Naive B cell (primary cell): ENCODE data around the gene CAPN5. TPM values are rescaled to one million over a fixed set of nuclear protein-coding genes. Genes with fewer than 3 reads are reported as not detected.

Experiments used
- ATAC-seq, 2 donors: fragments of 150-1000 bp; cut with Tn5 transposase; 2 replicates each; pipeline ENCODE4 v1.10.0; 2021; ENCODE audit warnings: low read depth in 2 of 2, mild to moderate bottlenecking in 2 of 2, moderate library complexity in 2 of 2
- DNase-seq: peaks from one replicate; pipeline ENCODE4 v3.0.0; 2022
- H3K27ac Mint-ChIP-seq, 6 donors: one replicate each; pipeline ENCODE4 v1.8.0; 2020 to 2022; ENCODE audit warnings: mild to moderate bottlenecking in 6 of 6, mixed read lengths in 6 of 6, moderate library complexity in 5 of 6, inconsistent platforms in 2 of 6
- H3K27me3 Mint-ChIP-seq, 3 donors: one replicate each; pipeline ENCODE4 v1.8.0; 2021 to 2022; ENCODE audit warnings: mixed read lengths in 3 of 3, mild to moderate bottlenecking in 1 of 3
- H3K36me3 Mint-ChIP-seq, 2 donors: one replicate each; pipeline ENCODE4 v1.8.0; 2020 to 2022; ENCODE audit warnings: mixed read lengths in 2 of 2, inconsistent platforms in 1 of 2, mild to moderate bottlenecking in 1 of 2
- H3K4me1 Mint-ChIP-seq, 3 donors: one replicate each; pipeline ENCODE4 v1.8.0; 2020 to 2022; ENCODE audit warnings: mixed read lengths in 3 of 3, inconsistent platforms in 1 of 3, mild to moderate bottlenecking in 1 of 3, moderate library complexity in 1 of 3
- H3K4me3 Mint-ChIP-seq, 8 donors: one replicate each; pipeline ENCODE4 v1.8.0; 2020 to 2022; ENCODE audit warnings: mild to moderate bottlenecking in 8 of 8, mixed read lengths in 8 of 8, moderate library complexity in 8 of 8, inconsistent platforms in 2 of 8
- H3K9me3 Mint-ChIP-seq, 7 donors: one replicate each; pipeline ENCODE4 v1.8.0; 2020 to 2022; ENCODE audit warnings: mixed read lengths in 7 of 7, mild to moderate bottlenecking in 5 of 7, inconsistent platforms in 2 of 7, moderate library complexity in 1 of 7
- polyA plus RNA-seq, 6 donors: library from polyadenylated mRNA; unstranded; fragments of 300-500 nt; fragmentation: Illumina TruSeq; gene quantifications; one replicate each; pipeline ENCODE4 v1.2.3, GENCODE V29; 2021; ENCODE audit warnings: low read depth in 6 of 6

The CAPN5 gene
- polyA plus RNA-seq, 6 donors from 2014 or later: 0.33 to 0.87 TPM; not detected in 4

DNA sequence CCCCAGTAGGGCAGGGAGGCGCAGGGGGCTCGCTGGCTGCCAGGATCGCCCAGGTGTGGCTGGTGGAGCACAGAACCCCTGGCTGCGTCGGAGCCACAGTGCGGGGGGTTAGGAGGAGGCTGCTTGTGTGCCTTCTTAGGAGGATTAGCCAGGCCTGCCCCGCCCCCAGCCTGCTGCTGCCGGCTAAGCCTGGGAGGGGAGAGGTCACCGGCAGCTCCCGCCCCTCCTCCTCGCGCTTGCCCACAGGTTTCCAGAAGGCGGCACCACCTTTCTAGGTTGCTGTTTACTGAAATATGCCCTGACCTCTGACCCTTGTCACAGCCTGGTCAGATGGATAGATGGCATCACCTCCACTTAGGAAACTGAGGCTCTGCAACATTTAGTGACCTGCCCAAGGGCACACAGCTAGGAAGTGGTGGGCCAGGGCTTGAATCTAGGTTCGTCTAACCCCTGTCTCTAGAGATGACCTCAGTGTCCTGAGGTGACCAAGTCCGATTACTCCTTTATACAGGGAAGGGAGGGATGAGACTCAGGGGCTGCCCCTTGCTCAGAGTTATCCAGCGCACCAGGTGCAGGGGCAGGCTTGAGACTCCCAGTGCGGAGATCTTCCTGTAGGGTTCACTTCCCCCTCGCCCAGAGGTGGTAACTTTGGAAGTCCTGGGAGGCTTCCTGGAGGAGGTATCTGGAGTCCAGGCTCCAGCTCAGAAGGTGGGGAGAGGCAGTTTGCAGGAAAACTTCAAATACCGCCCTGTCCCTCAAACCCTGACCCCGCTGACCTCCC is 105.3 kb downstream of the CAPN5 start:
- DNase-seq: no peak
- Mint-ChIP-seq H3K4me3 (no peak overlapping the region), H3K9me3 (no peaks in the 10 kb centered on the region), H3K4me1 (peaks cover 15 to 20% (median 16%) of the 10 kb centered on the region in 3 donors), H3K27me3 (no peaks in the 10 kb centered on the region), H3K36me3 (no peaks in the 10 kb centered on the region), H3K27ac (no peak overlapping the region)
- no peak for ATAC-seq

DNA sequence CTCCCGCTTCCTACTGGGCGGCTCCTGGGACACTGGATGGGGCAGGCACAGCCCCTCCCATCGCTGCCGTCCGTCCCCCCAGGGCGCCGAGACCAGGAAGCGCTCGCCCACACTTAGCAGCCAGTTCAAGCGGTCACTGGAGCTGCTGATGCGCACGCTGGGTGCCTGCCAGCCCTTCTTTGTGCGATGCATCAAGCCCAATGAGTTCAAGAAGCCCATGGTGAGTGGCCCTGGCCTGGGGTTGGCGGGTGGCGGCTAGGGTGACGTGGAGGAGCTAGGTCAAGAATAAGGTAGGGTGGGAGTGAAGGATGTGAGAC is 105.9 kb downstream of the CAPN5 start:
- H3K36me3 Mint-ChIP-seq: no peaks in the 10 kb centered on the region
- no peak overlapping the region for H3K27ac Mint-ChIP-seq
- DNase-seq (no peak), ATAC-seq (no peak)
- peaks cover 15 to 20% (median 16%) of the 10 kb centered on the region in 3 donors for H3K4me1 Mint-ChIP-seq
- H3K27me3 Mint-ChIP-seq: no peaks in the 10 kb centered on the region
- H3K4me3 Mint-ChIP-seq: no peak overlapping the region
- H3K9me3 Mint-ChIP-seq: no peaks in the 10 kb centered on the region

DNA sequence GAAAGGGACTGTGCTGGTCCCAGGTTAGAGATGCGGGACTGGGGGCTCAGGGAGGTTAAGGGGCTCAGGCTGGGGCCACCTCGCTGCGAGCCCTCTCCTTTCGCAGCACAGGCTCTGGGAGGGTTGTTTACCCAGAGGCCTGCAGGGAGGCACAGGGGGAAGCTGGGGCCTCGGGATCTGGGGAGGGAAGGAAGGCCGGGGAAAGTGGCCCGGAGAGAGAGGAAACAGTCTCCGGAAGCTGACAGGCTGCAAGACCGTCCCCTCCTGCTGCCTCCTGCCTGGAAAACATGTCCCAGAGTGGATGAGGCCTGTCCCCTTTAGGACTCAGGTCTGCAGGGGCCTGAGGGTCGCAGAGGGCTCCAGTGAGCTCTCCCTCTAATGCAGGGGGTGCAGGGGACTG is 106.7 kb downstream of the CAPN5 start:
- ATAC-seq (no peak), DNase-seq (no peak)
- Mint-ChIP-seq H3K4me3 (no peak overlapping the region), H3K4me1 (peaks cover 15 to 20% (median 16%) of the 10 kb centered on the region in 3 donors), H3K27ac (peak overlapping the region in 1 of 6 donors; percentile 15), H3K27me3 (peaks cover 0 to 3% (median 0%) of the 10 kb centered on the region in 3 donors), H3K36me3 (no peaks in the 10 kb centered on the region), H3K9me3 (peaks cover 0 to 5% (median 0%) of the 10 kb centered on the region in 7 donors)

DNA sequence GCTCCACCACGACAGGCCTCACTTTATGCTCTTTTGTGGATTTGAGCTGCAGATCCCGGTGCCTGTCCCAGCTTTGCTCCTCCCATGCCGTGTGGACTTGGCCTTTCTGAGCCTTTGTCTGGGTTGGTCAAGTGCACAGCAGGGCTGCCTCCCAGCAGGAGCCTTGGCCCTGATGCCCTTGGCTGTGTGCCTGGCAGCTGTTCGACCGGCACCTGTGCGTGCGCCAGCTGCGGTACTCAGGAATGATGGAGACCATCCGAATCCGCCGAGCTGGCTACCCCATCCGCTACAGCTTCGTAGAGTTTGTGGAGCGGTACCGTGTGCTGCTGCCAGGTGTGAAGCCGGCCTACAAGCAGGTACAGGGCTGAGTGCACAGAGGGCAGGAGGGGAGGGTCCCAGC is 107.8 kb downstream of the CAPN5 start:
- H3K9me3 Mint-ChIP-seq: peaks cover 0 to 6% (median 0%) of the 10 kb centered on the region in 7 donors

DNA sequence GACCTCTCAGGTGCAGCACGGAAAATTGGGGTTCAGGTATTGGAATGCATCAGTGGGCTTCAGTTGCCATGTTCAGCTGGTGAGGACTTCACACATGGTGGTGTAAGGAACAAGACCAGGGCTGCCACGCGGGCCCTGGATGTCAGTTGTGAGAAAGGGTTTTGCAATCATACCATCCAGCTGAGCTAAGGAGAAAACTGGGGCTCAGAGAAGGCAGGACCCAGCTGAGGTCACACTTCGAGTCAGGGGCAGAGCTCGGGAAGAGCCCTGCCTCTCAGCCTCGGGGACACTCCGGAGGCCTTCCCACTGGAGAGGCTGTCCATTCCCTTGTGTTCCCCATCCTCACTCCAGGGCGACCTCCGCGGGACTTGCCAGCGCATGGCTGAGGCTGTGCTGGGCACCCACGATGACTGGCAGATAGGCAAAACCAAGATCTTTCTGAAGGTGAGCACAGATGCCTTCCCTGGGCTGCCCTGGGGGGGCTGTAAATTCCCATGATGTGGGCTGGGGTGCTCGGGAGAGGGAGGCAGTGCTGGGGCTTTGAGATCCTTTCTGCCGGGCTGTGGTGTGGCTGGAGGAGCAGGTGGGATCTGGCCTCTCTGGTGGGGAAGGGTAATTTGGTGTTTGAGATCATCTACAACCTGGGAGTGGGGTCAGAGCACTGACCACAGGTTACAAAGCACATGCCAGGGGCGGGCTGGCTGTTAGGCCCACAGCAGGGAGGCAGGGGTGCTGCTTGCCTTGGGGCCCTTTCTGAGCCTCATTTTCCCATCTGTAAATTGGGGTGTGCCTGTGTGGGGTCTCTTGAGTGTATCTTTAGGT is 108.5 kb downstream of the CAPN5 start:
- Mint-ChIP-seq H3K4me3 (peak overlapping the region in 1 of 8 donors; percentile 32), H3K4me1 (peaks cover 15 to 20% (median 16%) of the 10 kb centered on the region in 3 donors), H3K9me3 (peaks cover 0 to 6% (median 0%) of the 10 kb centered on the region in 7 donors), H3K36me3 (no peaks in the 10 kb centered on the region), H3K27ac (peak overlapping the region in 2 of 6 donors; percentile 72 to 79), H3K27me3 (peaks cover 0 to 5% (median 0%) of the 10 kb centered on the region in 3 donors)
- no peak for ATAC-seq
- DNase-seq: no peak

More for the DNA sequence above, 107.8 kb downstream of the CAPN5 start:
- no peaks in the 10 kb centered on the region for H3K36me3 Mint-ChIP-seq
- no peak overlapping the region for H3K4me3 Mint-ChIP-seq
- no peak for ATAC-seq
- peaks cover 15 to 20% (median 16%) of the 10 kb centered on the region in 3 donors for H3K4me1 Mint-ChIP-seq
- H3K27ac Mint-ChIP-seq: no peak overlapping the region
- H3K27me3 Mint-ChIP-seq: peaks cover 0 to 5% (median 0%) of the 10 kb centered on the region in 3 donors
- no peak for DNase-seq

Other genes with a start within 250 kb of the CAPN5 start
- 10 to 100 TPM in 1 of 6 donors, 1 to 10 TPM in 5; 3.3 to 12.0 (median 5.3) TPM for gene ACER3, start 206.1 kb upstream of the CAPN5 start, polyA plus RNA-seq
- not detected for gene B3GNT6, start 32.6 kb upstream of the CAPN5 start, polyA plus RNA-seq
- gene OMP, start 35.9 kb downstream of the CAPN5 start, polyA plus RNA-seq: not detected
- gene MYO7A, start 61.3 kb downstream of the CAPN5 start, polyA plus RNA-seq: not detected
- not detected for gene GDPD4, start 234.7 kb downstream of the CAPN5 start, polyA plus RNA-seq